Mesothelial cell of epicardium (in vitro differentiated cells): ENCODE data around the gene GLUD2. TPM values are rescaled to one million over a fixed set of nuclear protein-coding genes. Genes with fewer than 3 reads are reported as not detected.
"Not testable (repeated sequence)": the region's sequence is repeated elsewhere in the genome, so short reads cannot be mapped to it uniquely, and the experiment has no call there.

Source experiments
- DNase-seq, 2 experiments: peaks; one replicate each; pipeline ENCODE4 v3.0.0; 2021; ENCODE audit warnings: low spot score in 2 of 2; ENCODE audit not compliant: unreplicated experiment in 2 of 2
- H3K27ac Mint-ChIP-seq: 2 replicates; pipeline ENCODE4 v1.8.0; 2021; ENCODE audit warnings: mixed read lengths
- H3K27me3 Mint-ChIP-seq: 2 replicates; pipeline ENCODE4 v1.8.0; 2021; ENCODE audit warnings: low read depth, mixed read lengths
- H3K36me3 Mint-ChIP-seq: 2 replicates; pipeline ENCODE4 v1.8.0; 2021; ENCODE audit warnings: mixed read lengths
- H3K4me1 Mint-ChIP-seq: 2 replicates; pipeline ENCODE4 v1.8.0; 2021; ENCODE audit warnings: mixed read lengths
- H3K4me3 Mint-ChIP-seq: 2 replicates; pipeline ENCODE4 v1.8.0; 2021; ENCODE audit warnings: mild to moderate bottlenecking, moderate library complexity, mixed read lengths
- H3K9me3 Mint-ChIP-seq: 2 replicates; pipeline ENCODE4 v1.8.0; 2021; ENCODE audit warnings: mixed read lengths
- CTCF ChIP-seq: fragments of 200-600 bp; sonication (generic); IDR thresholded peaks from one replicate; pipeline ENCODE4 v1.5.0; 2021; ENCODE audit warnings: antibody characterized with exemption; ENCODE audit not compliant: unreplicated experiment
- total RNA-seq: library from RNA; stranded (reverse); gene quantifications from 3 replicates; pipeline ENCODE4 v1.2.1, GENCODE V29; 2021

GLUD2 gene
- total RNA-seq, 1 donor from 2014 or later, result 1.5 TPM

DNA sequence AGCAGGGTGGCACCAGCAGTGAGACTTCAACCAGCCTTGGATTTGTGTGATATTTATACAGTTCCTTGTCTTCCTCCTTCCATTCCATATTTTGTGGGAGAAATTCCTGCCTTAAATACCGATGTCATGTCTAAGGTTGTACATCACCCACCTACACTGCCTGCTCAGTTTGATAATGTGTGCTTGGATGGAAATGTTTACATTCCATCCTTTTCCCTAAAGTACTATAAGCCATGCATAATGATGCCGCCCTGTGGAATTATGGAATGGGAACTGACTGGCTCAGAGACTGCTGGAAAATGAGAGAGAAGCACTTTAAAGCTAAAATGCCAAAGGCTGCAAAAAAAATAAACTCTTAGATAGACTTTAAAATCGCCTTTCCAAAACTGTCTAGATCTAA is 11.3 kb upstream of the GLUD2 start:
- H3K9me3 Mint-ChIP-seq, result peaks cover 39% of the 10 kb centered on the region
- no peak for TF ChIP-seq CTCF
- H3K27me3 Mint-ChIP-seq, result no peaks in the 10 kb centered on the region
- DNase-seq, result no peak
- no peaks in the 10 kb centered on the region for H3K36me3 Mint-ChIP-seq
- H3K4me3 Mint-ChIP-seq, result no peak overlapping the region
- H3K4me1 Mint-ChIP-seq, result peaks cover 16% of the 10 kb centered on the region
- H3K27ac Mint-ChIP-seq, result no peak overlapping the region

DNA sequence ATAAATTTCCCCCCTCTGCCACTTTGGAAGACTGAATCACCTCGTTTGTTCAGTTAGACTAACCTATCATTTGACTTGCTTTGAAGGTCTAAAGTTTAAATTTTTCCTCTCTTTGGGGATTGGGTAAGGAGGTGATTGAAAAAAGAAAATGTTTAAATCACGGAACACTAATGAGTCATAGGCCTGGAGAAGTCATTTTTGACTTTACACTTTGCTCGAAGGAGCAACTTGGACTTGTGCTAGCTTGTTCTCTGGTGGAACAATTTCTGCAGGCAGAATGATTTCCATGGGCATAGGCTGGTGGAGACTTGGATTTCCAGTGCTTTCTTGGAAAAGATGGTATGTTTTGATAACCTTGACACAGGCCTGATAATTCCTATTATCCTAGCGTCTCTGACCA is 10.5 kb upstream of the GLUD2 start:
- peaks cover 36% of the 10 kb centered on the region for H3K9me3 Mint-ChIP-seq
- no peak for DNase-seq
- peaks cover 16% of the 10 kb centered on the region for H3K4me1 Mint-ChIP-seq
- no peaks in the 10 kb centered on the region for H3K27me3 Mint-ChIP-seq
- TF ChIP-seq CTCF, result no peak
- H3K4me3 Mint-ChIP-seq, result no peak overlapping the region
- H3K36me3 Mint-ChIP-seq, result no peaks in the 10 kb centered on the region
- no peak overlapping the region for H3K27ac Mint-ChIP-seq

DNA sequence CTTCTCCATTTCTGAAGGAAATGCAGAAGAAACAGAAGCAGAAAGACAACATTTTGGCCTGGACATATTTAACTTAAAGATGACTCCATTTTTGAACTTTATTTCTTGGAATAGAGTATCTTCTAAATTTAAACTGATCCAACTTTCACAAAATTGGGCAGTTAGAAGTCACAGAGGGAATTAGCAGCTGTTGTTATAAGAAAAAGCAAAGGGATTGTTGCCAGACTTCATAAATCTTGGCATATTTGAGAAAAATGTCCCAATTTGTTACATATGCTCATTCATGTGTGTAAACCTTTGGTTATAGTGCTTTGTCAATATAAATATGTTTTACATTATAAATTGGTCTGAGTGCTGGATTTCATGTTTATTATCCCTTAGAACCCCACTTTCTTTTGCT is 3.4 kb downstream of the GLUD2 start:
- TF ChIP-seq CTCF, result no peak
- no peak for DNase-seq
- Mint-ChIP-seq H3K36me3 (no peaks in the 10 kb centered on the region), H3K27ac (no peak overlapping the region), H3K9me3 (peaks cover 20% of the 10 kb centered on the region), H3K4me3 (no peak overlapping the region), H3K4me1 (peaks cover 1% of the 10 kb centered on the region), H3K27me3 (peaks cover 20% of the 10 kb centered on the region)

DNA sequence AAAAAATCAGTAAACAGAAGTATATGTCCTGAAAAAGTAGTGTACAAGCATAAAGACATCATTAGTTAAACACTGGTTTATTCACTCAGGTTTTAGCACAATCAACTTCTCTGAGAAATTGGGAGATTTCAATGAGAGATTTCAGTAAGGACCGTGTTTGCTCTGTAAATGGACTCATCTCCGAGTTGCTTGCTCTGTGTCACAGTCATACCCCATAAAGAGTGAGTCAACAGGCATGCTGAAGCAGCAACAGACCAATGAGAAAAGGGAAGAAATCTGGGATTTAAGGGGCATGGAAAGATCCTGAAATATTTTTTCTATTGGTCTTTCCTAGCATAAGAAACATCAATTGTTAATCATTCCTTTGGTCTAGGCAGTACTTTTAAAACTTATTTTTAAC is 4.7 kb downstream of the GLUD2 start:
- TF ChIP-seq CTCF, result no peak
- Mint-ChIP-seq H3K27me3 (peaks cover 15% of the 10 kb centered on the region), H3K36me3 (no peaks in the 10 kb centered on the region), H3K4me3 (no peak overlapping the region), H3K4me1 (peaks cover 1% of the 10 kb centered on the region), H3K27ac (no peak overlapping the region), H3K9me3 (peaks cover 18% of the 10 kb centered on the region)
- no peak for DNase-seq

DNA sequence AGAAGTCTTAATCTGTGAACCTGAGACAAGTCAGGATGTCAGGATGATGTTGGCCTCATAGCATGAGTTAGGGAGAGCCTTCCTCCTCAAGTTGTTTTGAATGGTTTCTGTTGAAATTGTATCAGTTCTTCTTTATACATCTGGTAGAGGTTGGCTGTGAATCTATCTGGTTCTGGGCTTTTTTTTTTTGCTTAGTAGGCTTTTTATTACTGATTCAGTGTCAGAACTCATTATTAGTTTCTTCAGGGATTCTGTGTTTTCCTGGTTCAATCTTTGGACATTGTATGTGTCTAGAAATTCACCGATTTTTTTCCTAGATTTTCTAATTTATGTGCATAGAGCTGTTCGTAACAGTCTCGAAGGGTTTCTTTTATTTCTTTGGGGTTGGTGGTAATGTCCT is 14.9 kb downstream of the GLUD2 start:
- DNase-seq, result no peak
- no peak for TF ChIP-seq CTCF
- Mint-ChIP-seq H3K27me3 (no peaks in the 10 kb centered on the region), H3K36me3 (peaks cover 5% of the 10 kb centered on the region), H3K27ac (no peak overlapping the region), H3K4me1 (peaks cover 8% of the 10 kb centered on the region), H3K9me3 (peaks cover 86% of the 10 kb centered on the region), H3K4me3 (no peak overlapping the region)

DNA sequence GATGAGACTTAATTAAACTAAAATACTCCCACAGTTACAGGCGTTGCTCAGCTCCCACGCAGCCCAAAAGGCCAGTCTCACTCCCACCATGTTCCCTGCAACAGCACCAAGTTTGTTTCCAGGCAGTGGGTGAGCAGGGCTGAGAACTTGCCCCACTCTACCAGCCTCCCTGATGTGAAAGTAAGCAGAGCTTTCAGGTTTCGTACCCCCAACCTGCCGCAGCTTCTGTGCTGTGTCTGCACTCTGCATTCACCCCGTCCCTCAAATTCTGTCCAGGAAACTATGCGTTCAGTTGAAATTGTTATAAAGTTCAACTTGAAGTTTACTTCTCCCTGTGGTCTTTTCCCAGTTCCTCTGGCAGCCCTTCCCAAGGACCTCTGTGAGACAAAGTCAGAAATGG is 17.2 kb downstream of the GLUD2 start:
- no peak for DNase-seq

GRCh38 chrX:121084247-121084646 is 36.8 kb downstream of the GLUD2 start:
- not testable (repeated sequence) for H3K27ac Mint-ChIP-seq, H3K4me3 Mint-ChIP-seq, H3K27me3 Mint-ChIP-seq, DNase-seq, H3K36me3 Mint-ChIP-seq
- peaks cover 42% of the 10 kb centered on the region for H3K9me3 Mint-ChIP-seq
- peaks cover 13% of the 10 kb centered on the region for H3K4me1 Mint-ChIP-seq

More for the DNA sequence above, 17.2 kb downstream of the GLUD2 start:
- Mint-ChIP-seq H3K4me3 (no peak overlapping the region), H3K27ac (no peak overlapping the region), H3K36me3 (no peaks in the 10 kb centered on the region), H3K4me1 (peaks cover 8% of the 10 kb centered on the region), H3K9me3 (peaks cover 71% of the 10 kb centered on the region), H3K27me3 (no peaks in the 10 kb centered on the region)
- no peak for TF ChIP-seq CTCF
